Measurements from ENCODE around the gene PLCH2.

PLCH2 gene

DNA sequence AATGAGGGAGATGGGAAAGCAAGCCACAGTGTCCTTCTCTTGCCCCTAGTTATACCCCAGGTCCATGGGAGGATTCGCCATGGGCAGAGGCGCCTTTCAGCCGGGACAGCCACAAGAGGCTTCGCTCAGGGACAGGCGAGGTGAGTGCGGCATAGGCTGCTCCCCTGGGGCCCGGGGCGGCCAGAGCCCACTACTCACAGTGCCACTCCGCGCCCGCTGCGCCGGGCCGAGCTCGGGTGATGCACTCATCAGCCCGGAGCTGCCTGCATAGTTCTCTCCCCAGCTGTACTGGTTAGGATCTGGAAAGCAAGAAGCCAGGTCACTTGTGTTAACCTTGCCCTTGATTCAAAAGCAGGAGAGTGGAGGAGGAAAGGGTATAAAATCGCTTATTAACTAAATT is 41.9 kb downstream of the PLCH2 start:
- no peak for DNase-seq

DNA sequence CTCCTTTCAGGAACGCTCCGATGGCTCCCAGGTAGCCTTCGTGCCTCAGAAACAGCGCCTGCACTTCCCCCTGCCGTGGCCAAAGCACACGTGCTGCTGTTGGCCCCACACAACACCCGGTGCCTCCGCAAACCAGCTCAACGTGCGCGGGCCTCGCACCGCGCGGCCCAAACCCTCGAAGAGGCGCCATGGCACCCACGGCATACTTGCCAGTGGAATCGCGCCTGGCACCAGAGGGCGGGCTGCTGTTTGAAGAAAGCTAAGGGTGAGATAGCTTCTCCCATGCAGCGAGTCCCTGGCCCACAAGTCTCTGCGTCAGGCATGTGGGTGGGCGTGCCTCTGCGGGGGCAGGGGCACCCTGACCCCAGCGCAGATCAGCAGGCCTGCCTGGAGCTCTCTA is 42.4 kb downstream of the PLCH2 start:
- DNase-seq = no peak

DNA sequence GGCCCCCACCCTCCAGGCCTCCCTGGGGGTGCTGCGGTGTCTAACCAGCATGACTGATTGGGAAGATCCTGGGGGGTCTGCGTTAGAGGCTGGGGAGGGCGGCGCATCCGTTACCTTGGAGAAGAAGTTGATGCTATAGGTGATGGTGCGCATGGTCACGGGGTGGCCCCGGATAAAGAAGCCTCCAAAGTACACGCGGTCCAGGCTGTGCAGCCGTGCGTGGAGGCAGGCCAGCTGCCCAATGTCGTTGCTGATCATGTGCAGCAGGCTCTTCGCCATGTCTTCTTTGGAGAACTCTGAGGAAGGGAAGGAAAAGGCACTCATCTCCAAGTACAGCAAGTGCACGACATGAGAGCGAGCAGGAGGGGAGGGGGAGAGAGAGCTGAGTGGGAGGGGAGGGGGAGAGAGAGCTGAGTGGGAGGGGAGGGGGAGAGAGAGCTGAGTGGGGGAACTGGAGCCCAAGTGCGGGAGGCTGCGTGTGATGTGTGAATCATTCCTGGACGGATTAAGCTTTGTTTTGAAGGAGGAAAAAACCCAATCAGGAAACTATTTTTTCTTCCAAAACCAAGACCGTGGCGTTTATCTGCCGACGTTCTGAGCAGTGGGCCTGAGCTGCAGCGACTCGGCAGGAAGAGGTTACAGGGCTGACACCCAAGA is 43.1 kb downstream of the PLCH2 start:
- no peak for DNase-seq

DNA sequence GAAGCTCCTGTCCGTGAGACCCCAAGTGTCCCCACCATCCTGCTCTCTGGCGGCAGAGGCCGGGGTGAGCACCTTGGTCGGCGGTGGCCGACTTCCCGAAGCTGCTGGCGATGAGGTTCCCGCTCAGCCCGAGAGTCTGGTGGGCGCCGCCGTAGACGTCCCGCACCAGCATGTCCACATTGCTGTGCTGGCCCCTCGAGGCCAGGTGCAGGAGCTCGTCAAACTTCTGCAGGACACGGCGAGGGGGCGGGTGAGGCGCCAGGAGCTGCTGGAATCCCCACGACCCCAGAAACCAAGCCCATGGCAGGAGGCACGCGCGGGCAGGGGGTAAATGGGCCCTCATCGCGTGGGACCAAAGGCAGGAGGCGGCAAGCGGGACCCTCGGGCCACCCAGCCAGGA is 43.6 kb downstream of the PLCH2 start:
- DNase-seq = no peak

DNA sequence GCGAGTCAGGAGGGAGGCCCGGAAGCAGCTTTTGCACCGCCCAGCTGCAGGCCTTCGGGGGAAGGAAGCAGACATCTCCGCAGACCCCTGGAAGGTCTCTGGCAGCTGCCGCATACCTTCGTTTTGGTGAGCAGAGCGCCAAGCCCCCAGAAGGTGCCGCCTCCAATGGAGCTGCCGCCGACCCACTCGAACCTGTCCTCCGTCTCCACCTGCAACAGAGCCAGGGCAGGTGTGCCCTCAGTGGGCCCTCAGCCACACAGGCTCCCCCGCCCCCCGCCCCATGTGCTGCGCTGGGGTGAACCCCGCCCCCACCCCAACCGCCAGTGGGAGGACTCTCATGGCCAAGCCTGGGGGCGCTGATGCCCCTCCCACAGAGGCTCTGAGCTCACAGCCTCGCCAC is 44.1 kb downstream of the PLCH2 start:
- DNase-seq = no peak

DNA sequence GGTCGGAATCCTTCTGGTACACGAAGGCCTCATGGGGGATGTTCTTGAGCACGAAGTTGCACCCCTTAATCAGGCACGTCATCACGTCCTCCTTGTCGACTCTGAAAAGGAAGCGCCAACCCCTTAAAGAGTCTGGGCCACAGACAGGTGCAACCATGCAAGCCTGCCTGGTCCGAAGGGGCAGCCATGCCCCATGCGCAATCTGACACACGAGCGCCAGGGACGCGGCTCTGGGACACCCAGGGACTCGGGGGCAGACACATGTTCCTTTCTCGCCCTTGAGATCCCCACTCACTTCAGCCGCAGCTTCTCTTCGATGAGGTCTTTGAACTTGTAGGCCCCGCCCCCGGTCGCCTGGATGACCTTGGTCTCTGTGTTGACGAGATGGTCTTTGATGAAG is 44.7 kb downstream of the PLCH2 start:
- DNase-seq = no peak

DNA sequence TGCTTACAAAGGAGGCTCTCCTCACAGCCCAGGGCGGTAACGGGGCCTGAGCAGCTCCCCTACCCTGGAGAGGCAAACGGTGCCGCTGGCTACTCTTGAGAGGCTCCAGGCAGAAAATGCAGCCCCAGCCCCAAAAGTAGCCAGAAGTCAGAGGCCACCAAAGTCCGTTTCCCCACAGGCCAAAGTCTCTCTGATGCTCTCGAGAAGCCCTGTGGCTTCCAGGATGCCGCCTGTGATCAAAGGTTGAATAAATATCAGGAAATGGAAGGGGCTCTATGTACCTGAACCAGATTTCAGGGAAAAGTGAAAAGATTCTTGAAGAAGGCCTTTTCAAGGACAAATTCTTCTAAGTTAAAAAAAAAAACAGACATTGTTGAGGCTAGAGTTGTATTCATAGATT is 46.1 kb downstream of the PLCH2 start:
- no peak for DNase-seq

DNA sequence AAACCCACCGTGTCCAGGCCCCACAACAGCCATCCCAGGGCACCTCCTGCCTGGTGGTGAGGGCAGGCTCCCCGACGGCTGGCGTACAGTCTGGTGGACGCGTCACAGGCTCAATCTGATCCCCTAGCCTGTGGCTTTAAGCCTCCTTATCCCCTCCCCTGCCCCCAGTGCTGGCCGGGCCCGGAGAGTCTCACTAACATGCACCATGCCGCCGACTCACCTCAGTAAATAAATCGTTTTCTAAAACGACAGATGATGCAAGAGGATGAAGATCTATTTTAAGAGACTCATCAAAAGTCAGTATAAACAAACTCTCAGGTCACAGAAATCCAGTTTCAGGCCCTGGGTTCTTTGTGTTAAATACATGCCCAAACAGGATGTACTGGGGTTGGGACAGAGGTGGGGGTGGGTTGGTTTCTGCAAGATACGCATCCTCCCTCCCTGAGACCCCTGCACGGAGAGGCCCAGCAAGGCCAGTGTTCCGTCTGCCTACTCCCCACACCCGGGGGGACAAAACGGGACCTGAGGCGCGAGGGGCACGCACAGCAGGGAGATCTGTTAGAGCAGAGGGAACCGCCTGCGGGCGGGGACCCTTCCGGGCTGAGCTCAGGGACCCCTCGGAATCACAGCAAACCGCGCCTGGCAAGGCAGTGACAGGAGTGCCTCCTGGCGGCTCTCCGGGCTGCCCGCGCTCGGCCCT is 47.3 kb downstream of the PLCH2 start:
- no peak for DNase-seq

DNA sequence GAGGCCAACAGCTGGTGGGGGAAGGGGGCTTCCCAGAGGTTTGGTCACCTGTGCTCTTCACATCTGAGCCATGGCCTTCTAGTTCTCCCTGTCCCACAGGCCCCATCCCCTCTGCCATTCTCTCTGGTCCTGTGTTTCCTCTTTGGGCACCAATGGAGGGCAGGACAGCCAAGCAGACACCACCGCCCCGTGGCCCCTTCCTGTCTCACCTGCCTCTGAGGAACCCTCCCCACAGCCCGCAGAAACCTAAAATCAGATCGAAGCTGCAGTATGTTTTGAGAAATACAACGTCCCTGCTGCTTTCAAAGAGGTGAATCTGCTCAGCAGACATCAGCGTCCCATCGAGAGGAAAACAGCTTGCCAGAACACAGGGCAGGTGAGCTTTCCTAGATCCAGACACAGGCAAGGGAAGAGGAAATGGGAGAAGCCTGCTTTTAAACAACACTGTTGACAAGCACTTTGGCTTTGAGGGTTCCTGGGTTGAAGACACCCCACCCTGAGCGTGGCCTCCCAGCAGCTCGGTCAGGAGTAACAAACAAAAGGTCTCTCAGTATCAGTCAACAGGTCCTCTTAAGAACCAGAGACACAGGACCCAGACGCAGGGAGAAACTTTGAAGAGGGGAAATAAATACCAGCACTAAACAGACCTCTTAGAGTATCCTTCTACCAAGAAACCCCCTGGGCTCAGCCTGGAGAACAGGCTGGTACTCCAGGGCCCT is 48.0 kb downstream of the PLCH2 start:
- no peak for DNase-seq

DNA sequence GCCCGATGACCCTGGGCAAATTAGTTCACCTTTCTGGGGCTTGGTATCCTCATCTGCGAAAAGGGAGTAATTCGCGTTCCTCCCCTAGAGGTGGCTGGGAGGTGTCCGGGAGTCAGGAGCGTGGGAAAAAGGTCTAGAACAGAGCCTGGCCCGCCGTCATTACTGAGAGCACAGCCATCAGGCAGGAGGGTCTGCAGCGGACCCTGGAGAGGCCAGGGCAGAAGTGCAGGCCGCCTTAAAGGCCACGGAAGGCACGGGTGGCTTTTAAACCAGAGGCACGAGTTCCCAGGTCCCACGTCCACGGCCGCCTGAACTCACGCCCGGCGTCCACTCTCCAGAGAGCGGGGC is 49.5 kb downstream of the PLCH2 start:
- no peak for DNase-seq

DNA sequence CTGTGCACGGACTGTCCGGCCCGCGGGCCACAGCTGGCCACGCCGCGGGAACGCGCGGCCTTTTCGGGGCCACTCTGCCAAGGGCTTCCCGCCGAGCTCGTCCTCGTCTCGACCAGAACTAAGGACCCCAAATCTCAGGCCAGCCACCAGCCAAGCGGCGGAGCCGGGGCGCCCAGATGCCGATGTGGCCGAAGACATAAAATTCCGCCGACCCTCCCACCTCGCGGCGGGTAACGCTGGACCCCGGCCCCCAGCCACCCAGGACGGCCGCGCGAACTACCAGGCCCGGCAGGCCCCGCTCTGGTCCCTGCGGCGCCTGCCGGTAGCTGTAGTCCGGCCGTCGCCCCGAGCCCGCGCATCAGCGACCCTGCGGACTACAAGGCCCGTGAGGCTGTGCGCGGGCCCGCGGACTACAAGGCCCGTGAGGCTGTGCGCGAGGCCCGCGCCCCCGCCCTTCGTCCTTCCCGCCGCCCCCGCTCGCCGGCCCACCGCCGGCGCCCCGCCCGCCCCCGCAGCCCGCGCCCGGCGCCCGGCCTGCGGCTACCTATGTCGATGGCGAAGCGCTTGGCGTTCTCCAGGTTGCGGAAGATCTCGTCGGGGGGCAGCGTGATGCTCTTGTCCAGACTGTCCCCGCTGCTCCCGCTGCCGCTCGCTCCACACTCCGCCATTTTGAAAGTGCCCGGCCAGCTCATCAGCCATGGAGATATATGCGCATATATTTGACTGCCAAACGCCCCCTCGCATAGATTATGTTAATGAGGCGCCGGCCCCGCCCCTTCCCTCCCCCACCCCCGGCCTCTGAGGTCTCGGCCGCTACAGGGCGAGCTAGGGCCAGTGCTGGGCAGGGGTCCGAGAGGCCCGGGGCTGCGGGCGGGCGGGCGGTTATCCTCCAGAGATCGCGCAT is 50.1 kb downstream of the PLCH2 start, which contains the start of gene PANK4:
PANK4 (minus strand) TSS at position 677 of the 904 bp plus-strand sequence; CDS start at position 668, 9 bp downstream.
- DNase-seq = peak; percentile 80 to 97

DNA sequence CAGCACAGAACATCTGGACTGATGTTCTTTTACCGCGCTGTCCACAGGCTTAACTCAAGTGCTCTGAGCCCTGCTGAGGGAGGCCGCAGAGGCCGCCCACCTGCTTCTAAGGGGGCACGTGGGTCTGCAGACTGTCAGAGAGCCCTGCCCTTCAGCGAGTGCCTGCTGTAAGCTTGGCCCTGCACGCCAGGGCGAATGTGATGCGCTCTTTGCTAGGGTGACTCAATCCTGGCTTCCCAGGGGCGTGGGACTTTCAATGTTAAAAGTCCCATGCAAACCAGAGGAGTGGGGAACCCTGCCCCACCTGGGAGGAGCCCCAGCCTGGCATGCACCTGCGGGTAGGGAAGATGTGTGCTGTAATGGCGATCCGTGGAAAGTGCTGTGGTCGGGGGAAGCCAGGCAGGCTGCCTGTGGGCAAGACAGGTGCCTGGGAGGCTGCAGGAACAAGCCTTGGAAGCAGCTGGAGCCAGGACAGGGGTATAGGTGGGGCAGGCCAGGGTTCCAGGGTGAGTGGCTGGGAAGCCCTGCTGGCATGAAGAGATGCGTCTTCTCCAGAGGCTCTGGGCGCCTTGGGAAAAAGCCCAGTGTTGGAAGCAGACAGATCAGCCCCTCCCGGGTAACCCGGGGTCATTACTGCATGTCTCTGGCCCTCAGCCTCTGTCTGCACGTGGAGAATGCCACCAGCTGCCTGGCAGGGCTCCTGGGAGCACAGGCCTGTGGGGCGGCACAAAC is 50.9 kb downstream of the PLCH2 start:
- DNase-seq = peak in 1 of 2 experiments; percentile 72

DNA sequence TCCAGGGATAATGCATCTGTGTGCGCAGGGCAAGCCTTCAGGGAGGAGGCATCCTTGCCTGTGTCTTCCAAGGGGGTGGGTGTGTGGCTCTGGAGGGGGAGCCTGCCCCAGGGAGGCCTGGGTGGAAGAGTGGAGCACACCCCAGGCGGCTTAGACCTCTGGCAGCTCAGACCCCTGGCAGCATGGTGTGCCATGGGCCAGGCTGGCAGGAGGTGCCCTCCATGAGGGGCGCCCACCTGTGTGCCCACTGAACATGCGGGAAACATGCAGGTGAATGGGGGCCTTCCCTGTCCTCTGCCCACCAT is 51.4 kb downstream of the PLCH2 start:
- no peak for DNase-seq

DNA sequence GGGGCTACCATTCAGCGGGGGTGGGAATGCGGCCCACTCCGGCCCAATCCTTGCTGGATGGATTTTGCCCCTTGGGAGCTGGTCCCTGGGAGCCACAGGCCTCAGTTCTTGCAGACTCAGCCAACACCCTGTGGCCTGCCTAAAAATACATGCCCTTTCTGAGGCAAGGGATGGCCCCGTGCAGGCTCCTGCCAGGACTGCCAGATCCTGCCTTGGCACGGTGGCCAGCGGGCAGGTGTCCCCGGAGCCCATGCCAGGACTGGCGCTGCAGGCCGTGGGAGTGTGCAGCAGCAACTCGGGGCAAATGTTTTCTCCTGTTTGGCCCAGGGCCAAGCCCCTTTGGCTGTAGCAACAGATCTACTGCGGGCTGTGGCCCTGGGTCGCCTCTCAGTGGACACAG is 51.9 kb downstream of the PLCH2 start:
- no peak for DNase-seq

DNA sequence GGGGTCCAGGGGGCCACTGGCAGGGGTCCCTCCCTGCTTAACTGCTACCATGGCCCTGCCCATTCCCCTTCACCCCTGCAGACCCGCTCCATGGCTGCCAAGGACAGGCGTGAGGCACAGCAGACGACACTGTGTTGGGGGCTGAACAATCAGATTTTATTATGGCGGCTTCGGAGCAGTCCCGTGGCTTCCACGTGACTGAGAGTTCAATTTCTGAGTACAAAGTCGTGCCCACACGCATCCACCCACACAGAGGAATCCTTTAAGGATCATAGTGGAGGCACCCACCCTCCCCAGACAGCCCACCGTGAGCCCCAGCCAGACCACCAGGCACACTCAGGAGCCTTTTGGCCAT is 52.5 kb downstream of the PLCH2 start:
- no peak for DNase-seq

DNA sequence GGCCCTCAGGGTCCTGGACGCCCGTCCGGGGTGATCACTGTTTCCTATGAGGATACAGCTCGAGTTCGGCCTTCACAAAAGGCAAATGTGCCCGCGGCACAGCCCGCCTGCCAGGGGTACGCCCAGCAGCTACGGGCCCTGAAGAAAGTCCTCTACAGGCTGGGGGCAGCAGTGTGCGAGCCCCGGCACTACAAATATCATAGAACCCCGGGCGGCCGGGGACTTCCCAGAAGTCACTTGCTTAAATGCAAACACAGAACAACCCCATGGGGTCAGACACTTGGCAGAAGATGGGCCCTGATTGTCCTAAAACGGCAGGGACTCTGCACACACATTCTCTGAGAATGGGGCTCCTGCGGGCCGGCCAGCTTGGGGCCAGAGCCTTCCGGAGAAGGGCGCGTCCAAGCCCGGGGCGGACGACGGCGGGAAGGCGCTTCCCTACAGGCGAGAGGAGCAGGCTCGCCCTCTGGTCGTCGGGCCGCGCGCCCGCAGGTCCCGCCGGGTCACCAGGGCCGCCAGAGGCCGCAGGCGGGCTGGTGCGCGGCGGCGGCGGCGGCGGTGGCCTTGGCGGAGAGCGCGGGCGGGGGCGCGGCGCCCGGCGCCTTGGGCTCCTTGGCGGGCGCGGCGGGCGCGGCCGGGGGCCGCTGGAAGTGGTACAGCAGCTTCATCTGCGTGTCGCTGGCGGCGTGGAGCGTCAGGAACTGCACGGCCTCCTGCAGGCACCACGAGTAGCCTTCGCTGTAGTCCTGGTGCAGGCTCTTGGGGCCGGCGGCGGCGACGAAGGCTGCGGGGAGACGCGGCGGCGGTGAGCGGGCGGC is 53.1 kb downstream of the PLCH2 start:
- no peak for DNase-seq

DNA sequence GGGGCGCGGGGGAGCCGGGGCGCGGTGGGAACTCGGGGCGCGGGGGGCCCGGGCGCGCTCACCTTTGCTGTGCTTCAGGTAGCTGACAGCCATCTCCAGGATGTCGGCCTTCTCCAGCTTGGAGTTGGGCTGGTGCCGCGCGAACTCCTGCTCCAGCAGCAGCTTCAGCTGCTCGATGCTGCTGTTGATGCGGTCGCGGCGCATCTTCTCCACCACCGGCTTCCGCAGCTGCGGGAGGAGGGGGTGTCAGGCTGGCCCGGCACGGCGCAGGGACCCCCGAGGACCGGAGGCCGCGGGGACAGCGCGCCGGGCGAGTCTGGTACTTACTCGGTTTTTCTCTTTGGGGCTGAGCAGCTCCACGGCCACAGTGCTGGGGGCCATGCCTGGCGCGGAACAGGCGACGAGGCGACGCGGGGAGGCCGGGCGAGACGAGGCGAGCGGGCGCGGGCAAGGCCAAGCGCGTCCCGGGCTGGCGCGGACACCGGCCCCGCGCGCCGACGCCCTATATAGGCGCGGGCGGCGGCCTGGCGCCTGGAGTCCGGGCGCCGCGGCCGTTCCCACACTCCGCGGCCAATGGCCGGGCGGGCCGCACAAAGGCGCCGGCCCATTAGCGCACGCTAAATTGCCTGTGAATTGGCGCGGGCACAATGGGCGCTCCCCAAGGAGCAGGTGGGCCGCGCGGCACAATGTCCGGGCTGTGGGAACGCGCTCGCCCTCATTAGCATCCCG is 53.9 kb downstream of the PLCH2 start, which contains the start of gene HES5:
HES5 (minus strand) TSS at position 480 of the 729 bp plus-strand sequence; CDS start at position 381, 99 bp downstream.
- DNase-seq = peak in 1 of 2 experiments; percentile 61

DNA sequence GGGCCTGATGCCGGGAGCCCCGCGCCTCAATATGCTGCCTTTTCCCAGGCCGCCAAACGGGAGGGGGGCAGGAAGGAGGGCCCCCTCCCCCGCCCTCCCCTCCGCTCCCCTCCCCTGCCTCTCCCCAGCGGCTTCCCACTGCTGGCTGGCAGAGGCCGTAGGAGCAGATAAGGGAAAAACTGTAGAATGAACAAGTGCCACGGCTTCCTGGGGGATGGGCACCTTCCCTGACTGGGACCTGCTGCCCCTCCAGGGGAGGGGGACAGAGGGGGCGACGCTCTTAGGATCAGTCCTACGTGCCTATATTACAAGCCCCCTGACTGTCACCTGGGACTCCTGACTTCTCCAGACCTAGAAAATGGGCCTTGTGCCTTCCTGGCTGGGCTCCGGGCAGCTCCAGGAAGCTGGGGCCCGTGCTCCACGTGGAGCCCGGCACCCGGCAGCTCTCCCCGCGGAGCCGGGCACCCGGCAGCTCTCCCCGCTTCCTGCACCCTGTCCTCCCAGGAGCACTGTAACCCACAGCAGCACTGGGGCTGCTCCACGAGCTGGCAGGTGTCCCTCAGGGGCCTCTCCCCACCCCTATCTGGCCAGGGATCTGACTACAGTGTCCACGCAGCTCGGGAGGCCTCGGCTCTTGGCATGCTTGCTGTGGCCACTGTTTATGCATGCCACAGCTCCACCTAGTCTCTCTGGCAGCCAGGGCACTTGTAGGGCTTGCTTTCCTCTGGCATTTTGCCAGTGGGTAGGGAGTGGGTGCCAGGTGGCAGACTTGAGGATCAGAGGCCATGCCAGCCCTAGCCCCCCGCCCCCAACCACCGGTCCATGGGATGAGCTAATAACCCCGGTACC is 54.6 kb downstream of the PLCH2 start:
- no peak for DNase-seq

DNA sequence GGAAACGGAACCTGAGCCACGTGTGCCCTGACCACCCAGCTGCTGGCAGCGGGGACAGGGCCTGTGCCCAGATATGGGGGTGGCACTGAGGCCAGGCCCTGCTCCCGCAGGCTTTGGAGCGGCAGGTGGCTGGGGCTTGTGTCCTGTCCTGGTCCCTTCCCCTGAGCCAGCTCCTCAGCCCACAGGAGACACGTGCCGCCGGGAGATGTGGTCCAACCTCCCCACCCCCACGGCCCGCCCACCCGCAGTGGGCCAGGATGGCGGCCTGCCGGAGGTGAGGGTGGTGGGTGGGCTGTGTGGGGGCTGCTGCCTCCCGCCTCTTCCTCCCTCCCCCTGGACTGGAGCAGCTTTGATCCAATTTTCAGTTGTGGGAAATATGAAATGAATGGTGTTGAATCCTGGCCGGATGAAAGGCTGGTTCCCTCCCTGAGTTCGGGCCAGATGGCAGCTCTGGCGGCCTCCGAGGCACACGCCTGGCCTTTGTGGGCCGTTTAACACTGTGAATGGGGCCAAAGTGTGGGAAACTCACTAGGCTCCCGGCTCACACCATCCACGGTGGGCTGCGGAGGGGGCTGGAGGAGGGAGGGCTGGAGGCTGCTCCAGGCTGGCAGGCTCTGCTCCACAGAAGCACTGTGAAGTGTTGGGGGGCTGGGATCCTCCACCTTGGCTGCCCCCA is 56.5 kb downstream of the PLCH2 start:
- no peak for DNase-seq

All from NCI-H526 (cell line).